ENCODE measurements around the gene GPC5. TPM values are rescaled to one million over a fixed set of nuclear protein-coding genes. Genes with fewer than 3 reads are reported as not detected.

The GPC5 gene
- polyA plus RNA-seq, 2 of the 4 experiments (the other 2 are of a cell fraction) = not detected

DNA sequence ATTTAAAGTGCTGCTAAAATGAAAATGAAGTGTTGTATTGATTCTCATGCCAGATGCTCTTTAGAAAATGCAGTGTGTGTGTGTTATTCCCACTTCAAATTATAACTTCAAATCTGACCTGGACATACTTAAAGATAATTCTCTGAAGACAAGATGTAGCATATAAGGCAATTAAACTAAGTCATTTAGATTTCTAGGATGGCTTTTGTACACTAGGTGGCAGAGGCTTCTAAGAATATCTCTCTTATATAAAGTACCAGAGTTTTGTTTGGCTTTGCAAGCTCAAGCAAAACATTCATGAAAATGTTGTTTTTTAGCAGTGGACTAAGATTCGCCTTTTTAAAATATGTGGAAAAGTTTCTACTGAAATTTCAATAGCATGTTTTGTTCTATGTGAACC, 407.2 kb downstream of the GPC5 start (continued):
- TF ChIP-seq CTCF (IDR thresholded peaks at IDR 0.05) (no peak), RFX5 (IDR thresholded peaks at IDR 0.05) (no peak), RNF2 (IDR thresholded peaks at IDR 0.05; ENCODE audit: borderline replicate concordance, low read depth) (no peak), CBX2 (IDR thresholded peaks at IDR 0.05; ENCODE audit: borderline replicate concordance, low read depth) (no peak)

DNA sequence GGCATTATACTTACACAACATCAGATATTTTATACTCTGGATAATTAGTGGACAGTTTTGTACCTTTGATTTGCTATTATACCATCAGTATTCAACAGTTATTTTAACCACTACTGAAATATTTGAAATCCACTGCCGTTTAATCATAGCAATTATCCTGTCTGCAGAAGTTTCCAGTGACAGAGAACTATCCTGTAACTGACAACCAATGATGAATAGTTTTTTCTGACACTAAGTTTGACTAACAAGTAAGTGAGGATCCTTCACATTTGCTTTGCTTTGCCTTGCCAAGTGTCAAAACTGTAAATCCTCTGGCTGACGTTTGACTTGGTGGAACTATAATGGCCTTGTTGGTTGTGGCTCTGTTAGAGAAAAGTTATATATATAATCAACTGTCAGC, 410.7 kb downstream of the GPC5 start:
- Histone ChIP-seq H3K27ac (no peak overlapping the region), H3K9me3 (no peaks in the 10 kb centered on the region), H3K4me2 (no peak overlapping the region), H3K4me3 (no peak overlapping the region), H3K4me1 (no peaks in the 10 kb centered on the region)
- FAIRE-seq (no peak), DNase-seq (ENCODE audit: low read depth in 1 of 2, low spot score in 1 of 2) (no peak), ATAC-seq (no peak)
- 0% methylated on average over 2 of the region's 2 CpGs for WGBS (ENCODE audit: missing lambda C conversion rate)
- TF ChIP-seq ZC3H11A (IDR thresholded peaks at IDR 0.05) (no peak), ZNF302 (CRISPR knock-in tag; IDR thresholded peaks at IDR 0.05) (no peak), EP300 (IDR thresholded peaks at IDR 0.05) (no peak), BCL3 (IDR thresholded peaks at IDR 0.05) (no peak), SMC3 (IDR thresholded peaks at IDR 0.05) (no peak), FOSB (CRISPR knock-in tag; IDR thresholded peaks at IDR 0.05) (no peak), HOXB13 (CRISPR knock-in tag; IDR thresholded peaks at IDR 0.05; ENCODE audit: low read depth) (no peak), HDAC2 (IDR thresholded peaks at IDR 0.05) (no peak), MYC (IDR thresholded peaks at IDR 0.05; ENCODE audit: borderline replicate concordance, low read length) (no peak), HEYL (CRISPR knock-in tag; IDR thresholded peaks at IDR 0.05) (no peak), CBX8 (IDR thresholded peaks at IDR 0.05) (no peak), MAX (IDR thresholded peaks at IDR 0.05) (no peak), USF2 (IDR thresholded peaks at IDR 0.05) (no peak), POLR2AphosphoS2 (conservative IDR thresholded peaks at IDR 0.05; ENCODE audit: low read length) (no peak), RARB (CRISPR knock-in tag; IDR thresholded peaks at IDR 0.05) (no peak), FOSL2 (IDR thresholded peaks at IDR 0.05) (no peak), FOSL2 (CRISPR knock-in tag; IDR thresholded peaks at IDR 0.05) (no peak), SREBF2 (IDR thresholded peaks at IDR 0.05) (no peak)
- CTCF ChIA-PET = no interaction called here
- POLR2A ChIA-PET = no interaction called here

- ChIA-PET POLR2A (no interaction called here), CTCF (no interaction called here)
- DNase-seq (ENCODE audit: low read depth in 1 of 2, low spot score in 1 of 2) (no peak), FAIRE-seq (no peak), ATAC-seq (no peak)
- Histone ChIP-seq H3K27ac (no peak overlapping the region), H3K9me3 (no peaks in the 10 kb centered on the region), H3K4me3 (no peak overlapping the region), H3K4me2 (no peak overlapping the region), H3K4me1 (no peaks in the 10 kb centered on the region)
- WGBS (ENCODE audit: missing lambda C conversion rate) = 5% methylated on average over 4 of the region's 4 CpGs
- TF ChIP-seq ZFP36 (IDR thresholded peaks at IDR 0.05; ENCODE audit: borderline replicate concordance, partially characterized antibody) = no peak
- no peak for TF ChIP-seq EHF (CRISPR knock-in tag; IDR thresholded peaks at IDR 0.05)
- no peak for TF ChIP-seq ZC3H11A (IDR thresholded peaks at IDR 0.05)
- TF ChIP-seq ZNF302 (CRISPR knock-in tag; IDR thresholded peaks at IDR 0.05) = no peak
- TF ChIP-seq HDAC2 (IDR thresholded peaks at IDR 0.05) = no peak
- TF ChIP-seq ELK1 (IDR thresholded peaks at IDR 0.05; ENCODE audit: low read depth, low read length) = no peak
Measured at GRCh38 chr13:91813253-91813652, 414.8 kb downstream of the GPC5 start.

All from A549 (cell line).